GM10847 (cell line): ENCODE results near the gene HMGCS1.

Experiments
- POLR2A ChIP-seq: IDR thresholded peaks from 2 replicates; pipeline ENCODE4 v1.6.1; 2011; ENCODE audit not compliant: insufficient read length; ENCODE audit errors: extremely low read depth

HMGCS1 gene

GRCh38 chr5:43313035-43313853, at the start of gene HMGCS1:
TSS of gene HMGCS1 (minus strand) at chr5:43313412. CDS start at chr5:43298965, 14,447 bp downstream.
- TF ChIP-seq POLR2A: peak; percentile 97

- no peak for TF ChIP-seq POLR2A
These were observed 45.5 kb upstream of the HMGCS1 start for GRCh38 chr5:43358726-43359125.

DNA sequence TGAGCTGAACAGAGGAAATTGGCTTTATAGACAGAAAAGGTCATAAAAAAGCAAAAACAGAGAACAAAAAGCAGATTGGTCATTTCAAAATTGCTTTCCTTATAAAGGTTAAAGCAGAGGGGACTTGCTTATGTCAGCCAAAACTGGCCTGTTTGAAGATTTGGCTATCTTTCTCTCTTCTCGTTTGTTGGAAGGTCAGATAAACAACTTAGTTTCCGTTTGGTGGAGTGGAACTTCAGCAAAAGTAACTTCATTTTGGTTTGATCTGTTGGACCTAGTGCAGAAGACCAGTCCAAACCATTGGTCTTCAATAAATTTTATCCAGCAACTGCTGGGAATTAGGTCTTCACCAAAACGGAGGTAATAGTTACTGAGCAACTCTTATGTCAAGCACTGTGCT, 45.1 kb upstream of the HMGCS1 start:
- no peak for TF ChIP-seq POLR2A

- TF ChIP-seq POLR2A: no peak
These were observed 44.7 kb upstream of the HMGCS1 start for GRCh38 chr5:43357878-43358281.

DNA sequence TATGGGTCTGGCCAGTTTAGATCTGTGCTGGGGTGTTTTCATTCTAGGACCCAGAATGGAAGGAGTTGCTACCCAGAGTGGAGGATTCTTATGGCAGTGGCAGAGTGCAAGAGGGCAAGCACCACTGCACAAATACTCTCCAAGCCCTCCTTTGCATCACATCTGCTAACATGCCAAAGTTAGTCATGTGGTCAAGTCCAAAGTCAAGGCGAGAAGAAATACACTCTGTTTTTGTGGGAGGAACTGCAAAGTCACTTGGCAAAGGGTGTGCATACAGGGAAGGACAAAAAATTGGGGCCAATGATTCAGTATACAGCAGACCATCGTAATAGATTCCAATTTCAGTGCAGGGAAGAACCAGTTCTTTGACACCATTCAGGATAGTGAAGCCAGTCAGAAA, 43.9 kb upstream of the HMGCS1 start:
- TF ChIP-seq POLR2A: no peak

GRCh38 chr5:43354774-43355173, 41.6 kb upstream of the HMGCS1 start:
- no peak for TF ChIP-seq POLR2A

DNA sequence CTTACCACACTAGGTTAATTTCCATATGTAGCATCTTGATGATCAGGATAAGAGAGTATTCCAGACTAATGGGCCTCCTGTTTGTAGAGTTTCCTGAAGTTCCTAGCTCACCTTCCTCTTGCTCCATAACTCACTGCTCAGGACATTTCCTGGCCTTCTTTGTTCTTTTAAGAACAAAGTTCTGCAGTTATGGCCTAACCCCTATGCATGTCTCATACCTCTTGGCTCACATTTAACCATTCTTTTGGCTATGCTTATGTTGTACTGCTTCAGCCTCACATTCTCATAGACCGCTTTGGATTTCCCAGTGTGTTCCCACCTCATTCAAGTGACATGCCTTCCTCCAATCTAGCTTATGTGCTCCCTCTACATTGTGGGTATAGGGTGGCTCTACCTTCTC, 40.5 kb upstream of the HMGCS1 start:
- no peak for TF ChIP-seq POLR2A

GRCh38 chr5:43352915-43353314, 39.7 kb upstream of the HMGCS1 start:
- TF ChIP-seq POLR2A: no peak

DNA sequence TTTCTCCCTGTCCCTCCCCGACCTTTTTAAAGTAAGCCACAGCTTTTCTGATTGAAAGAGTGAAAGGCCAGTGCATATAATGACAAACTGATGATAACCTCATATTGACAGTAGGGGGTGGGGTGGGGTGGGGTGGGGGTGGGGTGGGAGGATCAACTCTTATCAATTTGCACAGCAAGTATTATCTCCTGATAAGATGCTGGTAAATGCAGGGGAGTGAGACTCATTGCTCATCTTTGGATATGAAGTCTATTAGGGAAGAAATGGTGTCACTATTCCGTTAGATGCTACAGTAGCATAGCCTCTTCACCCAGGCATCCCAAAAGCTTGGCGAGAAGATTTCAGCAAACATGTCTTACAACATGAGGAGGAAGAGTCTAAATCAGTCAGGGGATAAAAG, 38.9 kb upstream of the HMGCS1 start:
- no peak for TF ChIP-seq POLR2A

- no peak for TF ChIP-seq POLR2A
These were observed 35.7 kb upstream of the HMGCS1 start for GRCh38 chr5:43348861-43349363.

DNA sequence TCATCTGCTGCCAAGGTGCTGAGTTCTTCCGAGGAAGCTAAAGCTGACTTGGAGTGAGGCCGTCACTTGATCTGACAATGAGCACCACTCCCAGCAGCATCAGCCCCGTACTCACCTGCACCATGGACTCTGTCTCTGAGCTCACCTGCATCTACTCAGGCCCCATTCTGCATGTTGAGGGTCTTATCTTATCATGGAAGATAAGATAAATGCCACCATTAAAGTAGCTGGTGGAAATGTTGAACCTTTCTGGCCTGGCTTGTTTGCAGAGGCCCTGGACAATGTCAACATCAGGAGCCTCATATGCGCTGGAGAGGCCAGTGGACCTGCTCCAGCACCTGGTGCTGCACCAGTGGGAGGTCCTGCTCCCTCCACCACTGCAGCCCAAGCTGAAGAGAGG, 35.0 kb upstream of the HMGCS1 start:
- no peak for TF ChIP-seq POLR2A

GRCh38 chr5:43338862-43339261, 25.6 kb upstream of the HMGCS1 start:
- TF ChIP-seq POLR2A: no peak

GRCh38 chr5:43336159-43336558, 22.9 kb upstream of the HMGCS1 start:
- TF ChIP-seq POLR2A: no peak

DNA sequence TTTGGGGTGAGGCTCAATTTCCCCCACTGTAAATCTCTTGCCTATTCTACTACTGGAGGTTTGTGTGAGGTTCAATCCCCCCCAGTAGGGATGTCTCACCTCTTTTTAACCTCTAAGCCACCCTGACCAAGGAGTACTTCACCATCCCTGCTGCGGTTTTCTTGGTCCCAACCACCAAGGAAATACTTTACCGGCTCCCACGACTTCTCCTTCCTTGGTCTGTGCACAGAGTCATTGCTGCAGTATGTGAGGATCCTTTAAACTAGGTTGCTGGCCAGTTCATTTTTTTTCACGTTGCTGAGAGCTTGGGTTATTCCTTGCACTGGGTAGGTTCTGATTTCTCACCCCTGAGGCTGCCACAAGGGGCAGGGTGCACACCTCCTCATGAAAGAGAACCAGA, 22.5 kb upstream of the HMGCS1 start:
- no peak for TF ChIP-seq POLR2A

DNA sequence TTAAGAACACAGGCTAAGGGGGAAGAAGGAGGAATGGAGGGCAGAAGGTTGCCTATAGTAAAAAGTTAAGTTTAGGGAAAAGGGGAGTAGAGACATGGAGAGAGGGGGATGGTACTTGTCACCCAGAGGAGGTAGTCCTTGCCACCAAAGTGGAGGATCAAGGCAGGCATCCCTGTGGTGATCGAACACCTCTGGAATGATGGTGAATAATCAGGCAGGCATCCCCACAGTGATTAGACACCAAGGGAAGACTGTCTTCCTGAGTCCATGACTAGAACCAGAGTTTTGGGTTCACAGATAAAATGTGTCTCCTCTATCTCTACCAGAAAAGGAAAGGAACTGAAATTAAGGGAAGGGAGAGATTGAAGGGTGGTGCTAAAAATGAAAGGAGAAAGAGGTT, 19.2 kb upstream of the HMGCS1 start:
- no peak for TF ChIP-seq POLR2A

DNA sequence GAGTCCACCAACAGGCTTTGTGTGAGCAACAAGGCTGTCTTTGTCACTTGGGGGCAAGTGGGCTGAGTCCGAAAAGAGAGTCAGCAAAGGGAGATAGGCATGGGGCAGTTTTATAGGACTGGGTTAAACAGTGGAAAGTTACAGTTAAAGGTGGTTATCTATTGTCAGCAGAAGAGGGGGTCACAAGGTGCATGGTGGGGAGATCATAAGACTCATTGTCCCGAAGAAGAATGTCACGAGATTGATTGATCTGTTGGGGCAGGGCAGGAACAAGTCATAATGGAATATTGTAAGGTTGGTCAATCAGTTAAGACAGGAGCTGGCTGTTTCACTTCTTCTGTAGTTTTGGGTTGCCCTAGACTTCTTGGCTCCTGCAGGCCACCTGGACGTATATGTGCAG, 7.6 kb upstream of the HMGCS1 start:
- no peak for TF ChIP-seq POLR2A

GRCh38 chr5:43316421-43316820, 3.2 kb upstream of the HMGCS1 start:
- TF ChIP-seq POLR2A: no peak
